GM12801 (cell line): ENCODE data around the gene PRPF8.

Experiments used
- CTCF ChIP-seq: IDR thresholded peaks from one replicate; pipeline ENCODE4 v1.5.1; 2011; ENCODE audit warnings: control low read depth; ENCODE audit not compliant: insufficient read length; ENCODE audit errors: extremely low read depth

The PRPF8 gene

GRCh38 chr17:1714427-1714979, 29.8 kb upstream of the PRPF8 start:
- no peak for TF ChIP-seq CTCF

GRCh38 chr17:1713878-1714426, 29.3 kb upstream of the PRPF8 start:
- no peak for TF ChIP-seq CTCF

GRCh38 chr17:1713160-1713877, 28.7 kb upstream of the PRPF8 start:
- no peak for TF ChIP-seq CTCF

GRCh38 chr17:1712271-1712670, 27.6 kb upstream of the PRPF8 start:
- no peak for TF ChIP-seq CTCF

- TF ChIP-seq CTCF, result no peak
Observed at GRCh38 chr17:1711804-1712203, 27.1 kb upstream of the PRPF8 start.

GRCh38 chr17:1710807-1711553, 26.3 kb upstream of the PRPF8 start:
- no peak for TF ChIP-seq CTCF
